Muscle of leg (tissue), 11 donors: ENCODE data around the gene ELP2. TPM values are rescaled to one million over a fixed set of nuclear protein-coding genes. Genes with fewer than 3 reads are reported as not detected.

Experiments
- DNase-seq: peaks from one replicate; pipeline ENCODE4 v3.0.0; 2013
- H3K27ac ChIP-seq: one replicate; pipeline ENCODE4 v1.5.1; 2013; ENCODE audit warnings: mild to moderate bottlenecking, low read length, control low read depth
- H3K27me3 ChIP-seq: one replicate; pipeline ENCODE4 v1.6.1; 2013; ENCODE audit warnings: low read length; ENCODE audit not compliant: control insufficient read depth, insufficient read depth
- H3K36me3 ChIP-seq: one replicate; pipeline ENCODE4 v1.6.1; 2013; ENCODE audit warnings: low read length; ENCODE audit not compliant: control insufficient read depth, insufficient read depth
- H3K4me1 ChIP-seq: one replicate; pipeline ENCODE4 v1.6.1; 2013; ENCODE audit warnings: low read length; ENCODE audit not compliant: control insufficient read depth, insufficient read depth
- H3K4me3 ChIP-seq: one replicate; pipeline ENCODE4 v1.5.1; 2013; ENCODE audit warnings: low read length, control low read depth
- H3K9me3 ChIP-seq: replicated peaks from 2 replicates; pipeline ENCODE4 v1.6.1; 2013; ENCODE audit warnings: low read depth, low read length; ENCODE audit not compliant: control insufficient read depth
- WGBS: methylation state at CpG from one replicate; pipeline ENCODE4 v1.1.5; 2013; ENCODE audit warnings: missing lambda C conversion rate; ENCODE audit not compliant: insufficient coverage; 5-methylcytosine and 5-hydroxymethylcytosine counted together
- polyA plus RNA-seq, 8 donors: library from polyadenylated mRNA; unstranded; fragments of 120-200 nt; gene quantifications; one replicate each; pipeline versions ENCODE4 v1.2.1 to v1.2.3, GENCODE V29; 2013; ENCODE audit warnings: inconsistent platforms in 1 of 8, low replicate concordance in 1 of 8; ENCODE audit not compliant: insufficient read length in 8 of 8, insufficient read depth in 1 of 8
- total RNA-seq: library from RNA; stranded (reverse); fragments of 120-200 nt; gene quantifications from one replicate; pipeline ENCODE4 v1.2.4, GENCODE V29; 2013

The ELP2 gene
- total and polyA plus RNA-seq, 9 donors, result 52.9 to 82.2 (median 61.6) TPM

DNA sequence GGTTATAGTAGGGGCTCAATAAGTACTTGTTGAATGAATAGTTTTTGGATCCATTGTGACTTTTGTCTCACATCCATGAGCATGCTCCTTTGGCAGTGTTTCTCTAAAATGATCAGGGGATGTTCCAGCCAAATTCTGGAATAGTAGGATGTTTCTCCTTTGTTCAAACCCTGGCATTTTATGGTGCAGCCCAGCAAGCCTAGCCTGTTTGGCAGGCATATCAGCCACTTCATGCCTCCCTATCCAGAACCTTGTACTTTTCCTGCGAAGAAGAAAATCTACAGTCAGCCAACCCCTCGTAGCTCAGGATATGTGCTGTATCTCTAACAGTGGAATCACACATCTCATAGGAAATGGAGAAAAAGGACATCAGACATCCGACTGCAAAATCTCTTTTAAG is 35.3 kb upstream of the ELP2 start:
- Histone ChIP-seq H3K9me3 (no peaks in the 10 kb centered on the region), H3K27me3 (no peaks in the 10 kb centered on the region), H3K36me3 (no peaks in the 10 kb centered on the region), H3K4me3 (no peak overlapping the region), H3K27ac (no peak overlapping the region), H3K4me1 (no peaks in the 10 kb centered on the region)
- WGBS, result no CpG with 5 or more reads among the region's 3 CpGs
- DNase-seq, result no peak

DNA sequence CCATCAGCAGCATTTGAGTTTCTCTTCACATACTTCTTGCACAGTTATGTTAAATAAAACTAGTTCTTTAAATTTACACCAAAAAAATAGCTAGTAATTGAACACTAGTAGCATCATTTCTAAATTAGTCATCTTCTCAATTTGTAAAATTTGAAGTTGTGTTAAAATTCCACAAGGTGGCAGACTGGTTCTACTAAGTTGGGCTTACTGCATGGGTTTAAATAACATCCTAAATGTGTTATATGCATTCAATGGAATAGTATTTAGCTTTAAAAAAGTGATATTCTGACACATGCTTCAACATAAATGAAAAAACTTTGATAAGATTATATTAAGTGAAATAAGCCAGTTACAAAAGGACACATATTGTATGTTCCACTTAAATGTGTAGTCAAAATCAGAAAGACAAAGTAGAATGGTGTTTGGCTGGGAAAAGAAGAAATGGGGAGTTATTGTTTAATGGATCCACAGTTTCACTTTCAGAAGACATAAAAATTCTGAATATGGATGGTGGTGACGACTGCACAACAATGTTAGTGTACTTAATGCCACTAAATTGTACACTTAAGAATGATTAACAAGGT is 33.7 kb upstream of the ELP2 start:
- peak; percentile 43 for DNase-seq
- H3K36me3 ChIP-seq, result no peaks in the 10 kb centered on the region
- H3K4me1 ChIP-seq, result no peaks in the 10 kb centered on the region
- H3K27ac ChIP-seq, result no peak overlapping the region
- H3K9me3 ChIP-seq, result no peaks in the 10 kb centered on the region
- H3K4me3 ChIP-seq, result no peak overlapping the region
- no peaks in the 10 kb centered on the region for H3K27me3 ChIP-seq
- WGBS, result no CpG with 5 or more reads among the region's 1 CpG

DNA sequence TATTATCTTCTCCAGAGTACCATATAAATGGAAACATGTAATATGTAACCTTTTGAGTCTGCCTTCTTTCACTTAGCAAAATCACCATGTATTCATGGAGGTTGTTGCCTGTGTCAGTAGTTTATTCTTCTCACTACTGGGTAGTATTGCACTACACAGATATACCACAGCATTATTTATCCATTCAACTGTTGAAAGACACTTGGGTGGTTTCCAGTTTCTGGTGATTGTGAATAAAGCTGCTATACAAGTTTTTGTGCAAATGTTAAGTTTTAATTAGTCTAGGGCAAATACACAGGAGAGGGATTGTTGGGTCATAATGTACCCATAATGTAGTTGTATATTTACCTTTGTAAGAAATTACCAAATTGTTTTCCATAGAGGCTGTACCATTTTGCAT is 32.7 kb upstream of the ELP2 start:
- Histone ChIP-seq H3K36me3 (no peaks in the 10 kb centered on the region), H3K27ac (no peak overlapping the region), H3K4me3 (no peak overlapping the region), H3K27me3 (peaks cover 2% of the 10 kb centered on the region), H3K4me1 (no peaks in the 10 kb centered on the region), H3K9me3 (peaks cover 5% of the 10 kb centered on the region)
- DNase-seq, result no peak

DNA sequence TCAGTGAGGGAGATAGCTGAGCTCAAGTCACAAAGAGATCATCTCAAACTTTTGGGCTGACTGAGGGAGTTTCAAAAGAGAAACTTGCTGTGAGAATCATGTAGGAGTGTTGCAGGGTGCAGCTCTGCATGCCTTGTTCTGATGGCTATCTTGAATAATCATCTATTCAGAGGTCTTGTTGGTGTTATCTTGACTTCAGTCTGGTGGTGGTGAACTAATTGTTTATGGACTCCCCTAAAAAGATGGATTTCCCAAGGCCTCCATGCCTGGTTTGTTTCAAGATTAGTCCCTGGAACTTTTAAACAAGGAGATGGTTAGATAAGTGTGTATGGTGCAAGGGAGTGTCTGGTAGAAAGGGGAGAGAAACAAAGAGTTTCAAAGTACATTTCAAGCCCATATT is 30.4 kb upstream of the ELP2 start:
- H3K36me3 ChIP-seq, result no peaks in the 10 kb centered on the region
- no peak overlapping the region for H3K4me3 ChIP-seq
- H3K9me3 ChIP-seq, result peaks cover 5% of the 10 kb centered on the region
- H3K27ac ChIP-seq, result no peak overlapping the region
- H3K4me1 ChIP-seq, result no peaks in the 10 kb centered on the region
- DNase-seq, result no peak
- H3K27me3 ChIP-seq, result peaks cover 2% of the 10 kb centered on the region

DNA sequence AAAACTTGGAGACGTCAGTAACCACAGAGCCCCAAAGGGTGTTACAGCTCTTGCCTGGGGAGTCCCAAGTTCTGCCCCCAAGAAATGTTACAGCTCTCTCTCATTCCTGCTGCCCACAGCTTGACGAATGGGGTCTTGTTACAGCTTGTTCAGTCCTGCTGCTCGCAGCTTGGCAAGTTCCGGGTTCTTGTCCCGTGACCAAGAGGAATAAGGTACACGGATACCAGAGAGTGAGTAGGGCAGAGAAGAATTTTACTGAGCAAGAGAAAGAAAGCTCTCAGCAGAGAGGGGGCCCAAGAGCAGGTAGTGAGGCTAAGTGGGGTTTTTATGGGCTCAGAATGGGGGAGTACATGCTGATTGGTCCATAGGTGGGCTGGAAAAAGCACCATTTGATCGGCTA is 27.8 kb upstream of the ELP2 start:
- Histone ChIP-seq H3K9me3 (peaks cover 5% of the 10 kb centered on the region), H3K4me3 (no peak overlapping the region), H3K4me1 (no peaks in the 10 kb centered on the region), H3K36me3 (no peaks in the 10 kb centered on the region), H3K27ac (no peak overlapping the region), H3K27me3 (peaks cover 2% of the 10 kb centered on the region)
- WGBS, result 94% methylated on average over 5 of the region's 7 CpGs
- no peak for DNase-seq

DNA sequence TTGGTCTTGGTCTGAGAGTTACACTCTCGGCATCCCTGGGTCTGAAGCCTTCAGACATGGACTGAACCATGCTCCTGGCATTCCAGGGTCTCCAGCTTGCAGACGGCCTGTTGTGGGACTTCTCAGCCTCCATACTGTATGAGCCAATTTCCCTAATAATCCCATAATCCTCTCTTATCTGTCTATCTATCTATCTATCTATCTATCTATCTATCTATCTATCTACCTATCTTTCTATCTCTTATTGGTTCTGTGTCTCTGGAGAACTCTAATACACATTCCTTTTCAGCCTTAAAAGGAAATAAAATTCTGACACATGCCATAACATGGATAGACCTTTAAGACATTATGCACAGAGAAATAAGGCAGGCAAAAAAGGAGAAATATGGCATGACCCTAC is 24.9 kb upstream of the ELP2 start:
- Histone ChIP-seq H3K4me3 (no peak overlapping the region), H3K27ac (no peak overlapping the region), H3K27me3 (peaks cover 2% of the 10 kb centered on the region), H3K36me3 (peaks cover 2% of the 10 kb centered on the region), H3K4me1 (no peaks in the 10 kb centered on the region), H3K9me3 (peaks cover 5% of the 10 kb centered on the region)
- 75% methylated on average over 2 of the region's 2 CpGs for WGBS
- DNase-seq, result no peak

DNA sequence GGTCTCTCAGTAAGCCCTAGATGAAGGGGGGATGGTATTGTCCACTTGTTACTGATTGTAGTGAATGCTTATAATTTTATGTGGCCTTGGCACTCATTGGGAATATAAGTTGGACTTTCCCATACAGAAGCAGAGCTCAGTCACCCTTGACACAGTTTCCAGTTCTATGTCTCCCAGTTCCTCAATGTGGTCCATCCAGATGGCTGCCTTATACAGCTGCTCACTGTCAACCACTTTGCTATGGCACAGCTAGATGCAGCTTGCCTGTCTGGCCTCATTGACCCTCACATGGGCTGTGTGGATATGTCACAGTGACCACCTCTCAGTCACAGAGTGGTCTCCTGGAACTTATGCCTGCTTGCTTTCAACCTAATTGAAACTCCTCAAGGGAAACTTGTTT is 22.2 kb upstream of the ELP2 start:
- H3K27me3 ChIP-seq, result no peaks in the 10 kb centered on the region

DNA sequence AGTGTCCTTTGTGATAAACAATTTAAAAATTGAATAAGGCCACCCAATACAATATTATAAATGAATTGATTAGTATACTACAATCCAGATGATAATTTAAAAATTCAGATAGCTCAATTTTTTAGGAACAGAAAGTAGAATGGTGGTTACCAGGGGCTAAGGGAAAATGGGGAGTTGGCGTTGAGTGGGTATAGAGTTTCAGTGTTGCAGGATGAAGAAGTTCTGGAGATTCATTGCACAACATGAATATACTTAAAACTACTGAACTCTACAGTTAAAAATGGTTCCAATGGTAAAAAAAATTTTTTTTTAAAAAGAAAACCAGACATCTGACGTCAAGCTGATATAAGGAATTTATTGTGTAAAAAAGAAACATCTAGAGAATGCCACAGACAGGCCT is 21.5 kb upstream of the ELP2 start:
- no peak for DNase-seq
- no peaks in the 10 kb centered on the region for H3K27me3 ChIP-seq
- H3K36me3 ChIP-seq, result peaks cover 15% of the 10 kb centered on the region
- H3K27ac ChIP-seq, result no peak overlapping the region
- H3K9me3 ChIP-seq, result no peaks in the 10 kb centered on the region
- no peak overlapping the region for H3K4me3 ChIP-seq
- no peaks in the 10 kb centered on the region for H3K4me1 ChIP-seq
- no CpG with 5 or more reads among the region's 2 CpGs for WGBS

More for the DNA sequence above, 22.2 kb upstream of the ELP2 start:
- no peak overlapping the region for H3K27ac ChIP-seq
- H3K36me3 ChIP-seq, result peaks cover 12% of the 10 kb centered on the region
- no peak overlapping the region for H3K4me3 ChIP-seq
- no peak for DNase-seq
- H3K4me1 ChIP-seq, result no peaks in the 10 kb centered on the region
- no peaks in the 10 kb centered on the region for H3K9me3 ChIP-seq

DNA sequence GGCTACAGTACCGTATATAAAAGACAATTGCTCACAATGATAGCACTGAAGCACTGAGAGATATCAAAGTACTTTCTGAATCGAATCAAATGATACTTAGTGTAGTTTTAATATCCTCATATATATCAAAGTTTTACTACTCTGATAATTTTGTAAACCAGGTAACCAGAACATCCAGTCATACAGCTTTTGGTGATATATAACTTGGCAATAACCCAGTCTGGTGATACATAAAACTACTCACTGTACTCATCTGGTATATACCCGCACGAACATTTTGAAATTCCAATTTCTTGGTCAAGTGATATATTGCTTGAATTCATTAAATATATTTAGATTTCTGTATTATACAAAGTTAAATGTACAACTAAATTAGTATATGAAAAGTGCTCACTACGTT is 21.1 kb upstream of the ELP2 start:
- H3K4me3 ChIP-seq, result no peak overlapping the region
- no peaks in the 10 kb centered on the region for H3K9me3 ChIP-seq
- H3K27me3 ChIP-seq, result no peaks in the 10 kb centered on the region
- DNase-seq, result no peak
- WGBS, result no CpG with 5 or more reads among the region's 5 CpGs
- H3K4me1 ChIP-seq, result no peaks in the 10 kb centered on the region
- peaks cover 18% of the 10 kb centered on the region for H3K36me3 ChIP-seq
- H3K27ac ChIP-seq, result no peak overlapping the region

DNA sequence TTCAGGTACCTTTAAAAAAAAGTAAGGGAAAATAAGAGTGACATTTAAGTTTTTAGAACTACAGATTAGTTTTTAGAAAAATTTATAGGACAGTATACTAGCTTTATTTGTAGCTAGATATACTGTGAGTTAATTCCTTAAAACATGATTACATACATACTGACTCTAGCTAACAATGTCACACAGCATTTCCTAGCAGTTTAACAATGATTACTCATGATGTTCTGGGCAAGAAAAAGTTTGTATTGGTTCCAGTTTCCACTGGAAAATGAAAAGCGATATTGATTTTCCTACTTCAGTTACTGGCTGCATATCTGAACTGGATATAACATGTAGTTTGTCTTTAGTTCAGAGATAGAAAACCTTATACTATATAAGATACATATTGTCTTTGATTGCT is 20.0 kb upstream of the ELP2 start:
- peak; percentile 9 for DNase-seq
- Histone ChIP-seq H3K4me1 (no peaks in the 10 kb centered on the region), H3K36me3 (peaks cover 23% of the 10 kb centered on the region), H3K27ac (no peak overlapping the region), H3K9me3 (no peaks in the 10 kb centered on the region), H3K27me3 (no peaks in the 10 kb centered on the region), H3K4me3 (no peak overlapping the region)
- WGBS, result no CpG with 5 or more reads among the region's 1 CpG

DNA sequence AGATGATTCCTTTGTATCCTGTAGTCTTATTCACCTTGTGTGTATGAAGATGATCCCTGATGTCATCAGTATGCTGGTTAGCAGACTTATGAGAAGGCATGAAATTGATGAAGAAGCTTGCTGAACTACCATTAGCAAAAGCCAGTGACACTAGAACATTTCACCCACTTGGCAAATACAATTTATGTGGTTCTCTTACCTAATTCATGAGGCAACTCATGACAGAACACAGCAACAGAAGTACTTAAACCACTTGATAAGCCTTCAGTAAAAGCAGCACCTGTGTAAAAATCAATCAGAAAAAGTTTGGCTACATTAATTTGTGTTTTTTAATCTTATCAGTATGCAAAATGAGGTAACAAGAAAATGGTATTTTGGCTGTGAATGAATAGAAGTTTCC is 17.4 kb upstream of the ELP2 start:
- Histone ChIP-seq H3K36me3 (peaks cover 28% of the 10 kb centered on the region), H3K4me3 (no peak overlapping the region), H3K27me3 (no peaks in the 10 kb centered on the region), H3K27ac (no peak overlapping the region), H3K4me1 (no peaks in the 10 kb centered on the region), H3K9me3 (no peaks in the 10 kb centered on the region)
- no peak for DNase-seq
